Panc1 (cell line): ENCODE data around the gene ZNF718. TPM values are rescaled to one million over a fixed set of nuclear protein-coding genes. Genes with fewer than 3 reads are reported as not detected.

ENCODE experiments used
- ATAC-seq: fragments of 200-7000 bp; cut with Tn5 transposase; 2 replicates; pipeline ENCODE4 v1.9.1; 2020; ENCODE audit warnings: mild to moderate bottlenecking, moderate library complexity
- BruUV-seq: library from RNA; stranded (reverse); fragments of 400-500 nt; replicated peaks from 2 replicates; lab custom pipeline; 2021; lab: Mats Ljungman, UMichigan
- CTCF ChIA-PET: fragments of 300-600 bp; sonication (Branson Sonifier 250); formaldehyde crosslinking; loops from one replicate; lab custom pipeline; 2022; ENCODE audit warnings: antibody characterized with exemption; lab: Charles Lee
- POLR2A ChIA-PET: fragments of 300-600 bp; sonication (Branson Sonifier 250); formaldehyde crosslinking; loops from one replicate; lab custom pipeline; 2022; ENCODE audit warnings: antibody characterized with exemption; lab: Charles Lee
- DNase-seq: peaks from one replicate; pipeline ENCODE4 v3.0.0-alpha.2; 2010; ENCODE audit warnings: low read depth, low spot score
- H3K27ac ChIP-seq: 2 replicates; pipeline ENCODE4 v1.5.1; 2011; ENCODE audit warnings: mild to moderate bottlenecking, low read length, inconsistent platforms
- H3K27me3 ChIP-seq: fragments of 200-500 bp; sonication (Bioruptor generic); 2 replicates; pipeline ENCODE4 v1.6.0; 2014; ENCODE audit warnings: low read length, inconsistent platforms; ENCODE audit not compliant: control insufficient read depth, insufficient read depth
- H3K36me3 ChIP-seq: fragments of 200-500 bp; sonication (Bioruptor generic); 2 replicates; pipeline ENCODE4 v1.5.1; 2014; ENCODE audit warnings: inconsistent platforms, mild to moderate bottlenecking, low read length, moderate library complexity; ENCODE audit not compliant: control insufficient read depth, insufficient read depth
- H3K4me1 ChIP-seq: 2 replicates; pipeline ENCODE4 v1.5.1; 2011; ENCODE audit warnings: inconsistent platforms, mild to moderate bottlenecking, low read length, moderate library complexity; ENCODE audit not compliant: control insufficient read depth, insufficient read depth
- H3K4me3 ChIP-seq, 2 experiments: 2 replicates each; pipeline ENCODE4 v1.5.1; 2011 to 2012; ENCODE audit warnings: low read depth in 2 of 2, low read length in 2 of 2, mild to moderate bottlenecking in 2 of 2, inconsistent platforms in 1 of 2, moderate library complexity in 1 of 2
- H3K9me3 ChIP-seq: fragments of 200-500 bp; sonication (Bioruptor generic); 2 replicates; pipeline ENCODE4 v1.5.1; 2014; ENCODE audit warnings: low read depth, mild to moderate bottlenecking, inconsistent platforms, low read length, moderate library complexity; ENCODE audit not compliant: control insufficient read depth, insufficient read depth
- POLR2AphosphoS5 ChIP-seq: IDR thresholded peaks from 2 replicates; pipeline ENCODE4 v1.6.1; 2012; ENCODE audit warnings: mild to moderate bottlenecking, low read depth, low read length, moderate library complexity
- SIN3A ChIP-seq: IDR thresholded peaks from 2 replicates; pipeline ENCODE4 v1.6.1; 2012; ENCODE audit warnings: low read depth, mild to moderate bottlenecking, low read length, moderate library complexity, borderline replicate concordance; ENCODE audit not compliant: insufficient read depth
- TCF7L2 ChIP-seq: IDR thresholded peaks from 2 replicates; pipeline ENCODE4 v1.6.1; 2011; ENCODE audit warnings: mild to moderate bottlenecking, low read depth, low read length, inconsistent platforms
- in situ Hi-C: cut with HindIII; loops from 2 replicates; pipeline ENCODE4 v1.10.0; 2016; ENCODE audit warnings: low sequenced_read_pairs, low pct_unique_long_range_greater_than_20kb
- intact Hi-C: fragments of 100-400 bp; cut with micrococcal nuclease; formaldehyde crosslinking; loops from one replicate; pipeline ENCODE4 v1.10.0; 2022; ENCODE audit not compliant: unreplicated experiment
- total RNA-seq: library from RNA; stranded (reverse); gene quantifications from one replicate; pipeline ENCODE4 v1.2.1, GENCODE V29; 2021; ENCODE audit not compliant: unreplicated experiment
- TF ChIP-seq, protein P1 (sequence below), 2 experiments: IDR thresholded peaks; 2 replicates each; pipeline ENCODE4 v1.6.1; 2011 to 2012; ENCODE audit warnings: low read depth in 2 of 2, control low read depth in 1 of 2, low read length in 1 of 2, mild to moderate bottlenecking in 1 of 2, moderate library complexity in 1 of 2; ENCODE audit not compliant: insufficient read depth in 1 of 2
- TF ChIP-seq, protein P2 (sequence below): fragments of 450-650 bp; IDR thresholded peaks from 2 replicates; pipeline ENCODE4 v1.5.1; 2017; ENCODE audit warnings: mild to moderate bottlenecking

The ZNF718 gene
- total RNA-seq, 1 experiment from 2014 or later, result 3.6 TPM

DNA sequence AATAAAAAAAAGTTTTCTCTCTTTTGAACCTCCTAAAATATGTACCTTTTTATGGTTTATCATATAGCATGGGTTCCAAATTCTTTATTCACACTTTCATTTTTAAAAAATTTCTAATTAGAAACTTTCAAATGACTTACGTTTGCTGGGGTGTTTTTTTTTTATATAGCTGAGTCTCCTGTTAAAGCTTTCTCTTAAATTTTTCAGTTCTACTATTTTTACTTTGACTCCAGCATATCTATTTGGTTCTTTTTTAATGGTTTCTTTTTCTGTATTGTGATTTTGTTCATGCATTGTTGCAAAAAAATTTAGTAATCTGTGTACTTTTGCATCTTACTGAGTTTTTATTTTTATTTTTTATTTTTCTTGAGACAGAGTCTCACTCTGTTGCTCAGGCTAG lies 22.3 kb downstream of the ZNF718 start:
- H3K36me3 ChIP-seq, result peaks cover 2% of the 10 kb centered on the region; the same call in 1 of the 2 replicates
- ATAC-seq (no peak), DNase-seq (no peak)
- no peak overlapping the region for H3K4me3 ChIP-seq
- POLR2A ChIA-PET, result no interaction called here
- no TSS peak for BruUV-seq
- H3K9me3 ChIP-seq, result peaks cover 60% of the 10 kb centered on the region
- CTCF ChIA-PET, result no interaction called here
- no peak overlapping the region for H3K27ac ChIP-seq
- TF ChIP-seq POLR2AphosphoS5 (no peak), SIN3A (no peak), TCF7L2 (no peak)
- TF ChIP-seq, protein P1, sequence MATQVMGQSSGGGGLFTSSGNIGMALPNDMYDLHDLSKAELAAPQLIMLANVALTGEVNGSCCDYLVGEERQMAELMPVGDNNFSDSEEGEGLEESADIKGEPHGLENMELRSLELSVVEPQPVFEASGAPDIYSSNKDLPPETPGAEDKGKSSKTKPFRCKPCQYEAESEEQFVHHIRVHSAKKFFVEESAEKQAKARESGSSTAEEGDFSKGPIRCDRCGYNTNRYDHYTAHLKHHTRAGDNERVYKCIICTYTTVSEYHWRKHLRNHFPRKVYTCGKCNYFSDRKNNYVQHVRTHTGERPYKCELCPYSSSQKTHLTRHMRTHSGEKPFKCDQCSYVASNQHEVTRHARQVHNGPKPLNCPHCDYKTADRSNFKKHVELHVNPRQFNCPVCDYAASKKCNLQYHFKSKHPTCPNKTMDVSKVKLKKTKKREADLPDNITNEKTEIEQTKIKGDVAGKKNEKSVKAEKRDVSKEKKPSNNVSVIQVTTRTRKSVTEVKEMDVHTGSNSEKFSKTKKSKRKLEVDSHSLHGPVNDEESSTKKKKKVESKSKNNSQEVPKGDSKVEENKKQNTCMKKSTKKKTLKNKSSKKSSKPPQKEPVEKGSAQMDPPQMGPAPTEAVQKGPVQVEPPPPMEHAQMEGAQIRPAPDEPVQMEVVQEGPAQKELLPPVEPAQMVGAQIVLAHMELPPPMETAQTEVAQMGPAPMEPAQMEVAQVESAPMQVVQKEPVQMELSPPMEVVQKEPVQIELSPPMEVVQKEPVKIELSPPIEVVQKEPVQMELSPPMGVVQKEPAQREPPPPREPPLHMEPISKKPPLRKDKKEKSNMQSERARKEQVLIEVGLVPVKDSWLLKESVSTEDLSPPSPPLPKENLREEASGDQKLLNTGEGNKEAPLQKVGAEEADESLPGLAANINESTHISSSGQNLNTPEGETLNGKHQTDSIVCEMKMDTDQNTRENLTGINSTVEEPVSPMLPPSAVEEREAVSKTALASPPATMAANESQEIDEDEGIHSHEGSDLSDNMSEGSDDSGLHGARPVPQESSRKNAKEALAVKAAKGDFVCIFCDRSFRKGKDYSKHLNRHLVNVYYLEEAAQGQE (IDR thresholded peaks at IDR 0.05; ENCODE audit: insufficient read depth in 1 of 2, low read depth in 2 of 2, low read length in 1 of 2), result no peak
- TF ChIP-seq, protein P2, sequence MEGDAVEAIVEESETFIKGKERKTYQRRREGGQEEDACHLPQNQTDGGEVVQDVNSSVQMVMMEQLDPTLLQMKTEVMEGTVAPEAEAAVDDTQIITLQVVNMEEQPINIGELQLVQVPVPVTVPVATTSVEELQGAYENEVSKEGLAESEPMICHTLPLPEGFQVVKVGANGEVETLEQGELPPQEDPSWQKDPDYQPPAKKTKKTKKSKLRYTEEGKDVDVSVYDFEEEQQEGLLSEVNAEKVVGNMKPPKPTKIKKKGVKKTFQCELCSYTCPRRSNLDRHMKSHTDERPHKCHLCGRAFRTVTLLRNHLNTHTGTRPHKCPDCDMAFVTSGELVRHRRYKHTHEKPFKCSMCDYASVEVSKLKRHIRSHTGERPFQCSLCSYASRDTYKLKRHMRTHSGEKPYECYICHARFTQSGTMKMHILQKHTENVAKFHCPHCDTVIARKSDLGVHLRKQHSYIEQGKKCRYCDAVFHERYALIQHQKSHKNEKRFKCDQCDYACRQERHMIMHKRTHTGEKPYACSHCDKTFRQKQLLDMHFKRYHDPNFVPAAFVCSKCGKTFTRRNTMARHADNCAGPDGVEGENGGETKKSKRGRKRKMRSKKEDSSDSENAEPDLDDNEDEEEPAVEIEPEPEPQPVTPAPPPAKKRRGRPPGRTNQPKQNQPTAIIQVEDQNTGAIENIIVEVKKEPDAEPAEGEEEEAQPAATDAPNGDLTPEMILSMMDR, result no peak
- no peaks in the 10 kb centered on the region for H3K4me1 ChIP-seq
- intact Hi-C loops (no loop called here), in situ Hi-C loops (no loop called here)
- H3K27me3 ChIP-seq, result no peaks in the 10 kb centered on the region

DNA sequence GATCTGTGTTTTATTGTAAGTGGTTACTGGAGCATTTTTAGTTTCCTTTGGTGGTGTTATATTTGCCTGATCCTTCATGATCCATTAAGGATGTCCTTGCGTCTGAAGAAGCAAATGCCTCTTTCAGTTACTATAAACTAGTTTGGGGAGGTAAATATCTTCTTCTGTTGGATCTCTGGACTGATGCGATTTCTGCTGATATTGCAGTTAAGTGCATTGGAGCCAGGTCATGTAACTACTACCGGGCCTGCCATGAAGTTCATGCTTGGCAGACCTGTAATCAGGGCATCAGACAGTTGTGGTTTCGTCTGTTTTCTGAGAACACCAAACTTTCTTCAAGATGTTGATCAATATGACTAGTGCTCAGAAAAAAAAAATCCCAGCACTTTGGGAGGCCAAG lies 22.9 kb downstream of the ZNF718 start:
- ATAC-seq (no peak), DNase-seq (no peak)
- Histone ChIP-seq H3K4me3 (no peak overlapping the region), H3K27ac (no peak overlapping the region), H3K9me3 (peaks cover 55% of the 10 kb centered on the region), H3K36me3 (no peaks in the 10 kb centered on the region; the same call in 1 of the 2 replicates), H3K4me1 (no peaks in the 10 kb centered on the region), H3K27me3 (no peaks in the 10 kb centered on the region)
- in situ Hi-C loops (no loop called here), intact Hi-C loops (no loop called here)
- TF ChIP-seq SIN3A, result no peak
- TF ChIP-seq POLR2AphosphoS5, result no peak
- no peak for TF ChIP-seq TCF7L2
- TF ChIP-seq, protein P1 (IDR thresholded peaks at IDR 0.05; ENCODE audit: insufficient read depth in 1 of 2, low read depth in 2 of 2, low read length in 1 of 2), result no peak
- TF ChIP-seq, protein P2, result no peak
- POLR2A ChIA-PET, result interaction anchor here (0.5 kb wide), 1 partner anchor 9 kb away, joined by 3 read pairs; no protein-coding TSS in a partner anchor
- CTCF ChIA-PET, result no interaction called here
- BruUV-seq, result no TSS peak
